Loucy (cell line): ENCODE results near the gene SLC1A5.

Source experiments
- H2AFZ ChIP-seq: fragments of 200-600 bp; sonication (generic); 2 replicates; pipeline ENCODE4 v1.6.0; 2016; ENCODE audit warnings: antibody characterized with exemption, mild to moderate bottlenecking, low read length, moderate library complexity
- H3F3A ChIP-seq: fragments of 200-600 bp; 2 replicates; pipeline ENCODE4 v1.6.0; 2016; ENCODE audit warnings: antibody characterized with exemption, low read depth, mild to moderate bottlenecking
- H3K27me3 ChIP-seq: fragments of 200-600 bp; sonication (generic); 2 replicates; pipeline ENCODE4 v1.6.1; 2014; ENCODE audit warnings: low read length, mild to moderate bottlenecking; ENCODE audit not compliant: insufficient read depth, poor library complexity, severe bottlenecking
- H3K36me3 ChIP-seq: fragments of 200-600 bp; sonication (generic); 2 replicates; pipeline ENCODE4 v1.6.1; 2016; ENCODE audit warnings: low read length; ENCODE audit not compliant: insufficient read depth
- H3K4me1 ChIP-seq: fragments of 200-600 bp; sonication (generic); 2 replicates; pipeline ENCODE4 v1.5.1; 2014; ENCODE audit warnings: low read length, mild to moderate bottlenecking; ENCODE audit not compliant: insufficient read depth, poor library complexity, severe bottlenecking
- H3K4me2 ChIP-seq: fragments of 200-600 bp; sonication (generic); 2 replicates; pipeline ENCODE4 v1.6.0; 2014; ENCODE audit warnings: antibody characterized with exemption, low read length, low read depth, mild to moderate bottlenecking; ENCODE audit not compliant: poor library complexity, severe bottlenecking
- H3K4me3 ChIP-seq: fragments of 200-600 bp; sonication (generic); 2 replicates; pipeline ENCODE4 v1.5.1; 2014; ENCODE audit warnings: low read length, mild to moderate bottlenecking, mixed read lengths; ENCODE audit not compliant: poor library complexity, severe bottlenecking
- H3K79me2 ChIP-seq: fragments of 200-600 bp; sonication (generic); 2 replicates; pipeline ENCODE4 v1.6.1; 2014; ENCODE audit warnings: low read length; ENCODE audit not compliant: insufficient read depth
- H3K9ac ChIP-seq: fragments of 200-600 bp; sonication (generic); 2 replicates; pipeline ENCODE4 v1.6.0; 2014; ENCODE audit warnings: mild to moderate bottlenecking, low read depth, low read length, moderate library complexity; ENCODE audit not compliant: poor library complexity, severe bottlenecking
- H3K9me2 ChIP-seq: fragments of 200-600 bp; sonication (generic); replicated peaks from 2 replicates; pipeline ENCODE4 v1.6.1; 2016; ENCODE audit warnings: low read depth, low read length, mixed read lengths
- H3K9me3 ChIP-seq: fragments of 200-600 bp; sonication (generic); 2 replicates; pipeline ENCODE4 v1.6.1; 2014; ENCODE audit warnings: mild to moderate bottlenecking, antibody characterized with exemption, low read length, low read depth; ENCODE audit not compliant: insufficient read depth
- H4K20me1 ChIP-seq: fragments of 200-600 bp; sonication (generic); 2 replicates; pipeline ENCODE4 v1.6.0; 2014; ENCODE audit warnings: antibody characterized with exemption, low read length, mild to moderate bottlenecking; ENCODE audit not compliant: insufficient read depth, poor library complexity, severe bottlenecking
- CTCF ChIP-seq: fragments of 200-600 bp; sonication (generic); conservative IDR thresholded peaks from 2 replicates; pipeline ENCODE4 v1.5.1; 2014; ENCODE audit warnings: mild to moderate bottlenecking, antibody characterized with exemption, low read length
- EZH2phosphoT487 ChIP-seq: fragments of 200-600 bp; IDR thresholded peaks from 2 replicates; pipeline ENCODE4 v1.6.1; 2018; ENCODE audit warnings: antibody characterized with exemption, mild to moderate bottlenecking, moderate library complexity, borderline replicate concordance

The SLC1A5 gene

GRCh38 chr19:46731007-46731501 lies 57.3 kb downstream of the SLC1A5 start:
- H3K4me3 ChIP-seq: no peak overlapping the region
- no peaks in the 10 kb centered on the region for H3K4me1 ChIP-seq
- no peak overlapping the region for H2AFZ ChIP-seq
- no peak overlapping the region for H3K9ac ChIP-seq
- no peaks in the 10 kb centered on the region for H3K9me3 ChIP-seq
- no peaks in the 10 kb centered on the region for H3K27me3 ChIP-seq
- peaks cover 86% of the 10 kb centered on the region; the same call in 1 of the 2 replicates for H3K36me3 ChIP-seq
- no peaks in the 10 kb centered on the region for H3K9me2 ChIP-seq
- H3K79me2 ChIP-seq: peaks cover 21% of the 10 kb centered on the region; the same call in 1 of the 2 replicates
- no peak overlapping the region for H3K4me2 ChIP-seq
- no peaks in the 10 kb centered on the region for H3F3A ChIP-seq
- H4K20me1 ChIP-seq: peaks cover 16% of the 10 kb centered on the region
- TF ChIP-seq CTCF (no peak), EZH2phosphoT487 (no peak)

- H3K9me3 ChIP-seq: no peaks in the 10 kb centered on the region
- H3K4me1 ChIP-seq: no peaks in the 10 kb centered on the region
- H4K20me1 ChIP-seq: peaks cover 16% of the 10 kb centered on the region
- H3K27me3 ChIP-seq: no peaks in the 10 kb centered on the region
- no peak overlapping the region for H2AFZ ChIP-seq
- no peak for TF ChIP-seq CTCF
- no peak for TF ChIP-seq EZH2phosphoT487
- no peak overlapping the region for H3K4me2 ChIP-seq
- H3K4me3 ChIP-seq: no peak overlapping the region
- H3K36me3 ChIP-seq: peaks cover 91% of the 10 kb centered on the region; the same call in 1 of the 2 replicates
- H3K79me2 ChIP-seq: peaks cover 21% of the 10 kb centered on the region; the same call in 1 of the 2 replicates
- no peak overlapping the region for H3K9ac ChIP-seq
- H3F3A ChIP-seq: no peaks in the 10 kb centered on the region
- H3K9me2 ChIP-seq: no peaks in the 10 kb centered on the region
Measured at GRCh38 chr19:46730595-46730994, 57.8 kb downstream of the SLC1A5 start.

GRCh38 chr19:46730187-46730586 lies 58.2 kb downstream of the SLC1A5 start:
- Histone ChIP-seq H3K4me2 (no peak overlapping the region), H3K4me1 (no peaks in the 10 kb centered on the region), H2AFZ (no peak overlapping the region), H3K27me3 (no peaks in the 10 kb centered on the region), H3K9me2 (no peaks in the 10 kb centered on the region), H3K9ac (no peak overlapping the region), H3K36me3 (peaks cover 92% of the 10 kb centered on the region; the same call in 1 of the 2 replicates), H4K20me1 (peaks cover 16% of the 10 kb centered on the region), H3K4me3 (no peak overlapping the region), H3K79me2 (peaks cover 21% of the 10 kb centered on the region; the same call in 1 of the 2 replicates), H3K9me3 (no peaks in the 10 kb centered on the region), H3F3A (no peaks in the 10 kb centered on the region)
- TF ChIP-seq EZH2phosphoT487 (no peak), CTCF (no peak)
